ENCODE measurements around the gene LHX8.
"Not testable (repeated sequence)": the region's sequence is repeated elsewhere in the genome, so short reads cannot be mapped to it uniquely, and the experiment has no call there.

LHX8 gene

GRCh38 chr1:75170011-75170410, 35.8 kb downstream of the LHX8 start:
- Histone ChIP-seq H3K4me3 (ENCODE audit: insufficient read depth, low read depth, low read length, poor library complexity, severe bottlenecking) (no peak overlapping the region), H3K9me3 (ENCODE audit: control insufficient read depth, low read length) (no peaks in the 10 kb centered on the region), H3K27me3 (replicated peaks; ENCODE audit: control insufficient read depth, insufficient read depth, low read length, poor library complexity, severe bottlenecking) (no peaks in the 10 kb centered on the region), H3K36me3 (ENCODE audit: control insufficient read depth, insufficient read depth, low read length) (no peaks in the 10 kb centered on the region), H3K4me1 (ENCODE audit: control insufficient read depth, insufficient read depth, low read length, poor library complexity, severe bottlenecking) (no peaks in the 10 kb centered on the region), H3K27ac (ENCODE audit: insufficient read depth, low read length, poor library complexity, severe bottlenecking) (no peak overlapping the region)
- no peak for DNase-seq

- H3K4me3 ChIP-seq (ENCODE audit: insufficient read depth, low read depth, low read length, poor library complexity, severe bottlenecking), result no peak overlapping the region
- no peak for DNase-seq
- H3K4me1 ChIP-seq (ENCODE audit: control insufficient read depth, insufficient read depth, low read length, poor library complexity, severe bottlenecking), result no peaks in the 10 kb centered on the region
- no peaks in the 10 kb centered on the region for H3K27me3 ChIP-seq (replicated peaks; ENCODE audit: control insufficient read depth, insufficient read depth, low read length, poor library complexity, severe bottlenecking)
- no peaks in the 10 kb centered on the region for H3K9me3 ChIP-seq (ENCODE audit: control insufficient read depth, low read length)
- H3K27ac ChIP-seq (ENCODE audit: insufficient read depth, low read length, poor library complexity, severe bottlenecking), result no peak overlapping the region
- H3K36me3 ChIP-seq (ENCODE audit: control insufficient read depth, insufficient read depth, low read length), result no peaks in the 10 kb centered on the region
Measured at GRCh38 chr1:75170981-75171380, 36.8 kb downstream of the LHX8 start.

GRCh38 chr1:75171876-75172275, 37.7 kb downstream of the LHX8 start:
- Histone ChIP-seq H3K4me3 (ENCODE audit: insufficient read depth, low read depth, low read length, poor library complexity, severe bottlenecking) (no peak overlapping the region), H3K27me3 (replicated peaks; ENCODE audit: control insufficient read depth, insufficient read depth, low read length, poor library complexity, severe bottlenecking) (no peaks in the 10 kb centered on the region), H3K4me1 (ENCODE audit: control insufficient read depth, insufficient read depth, low read length, poor library complexity, severe bottlenecking) (no peaks in the 10 kb centered on the region), H3K9me3 (ENCODE audit: control insufficient read depth, low read length) (no peaks in the 10 kb centered on the region), H3K27ac (ENCODE audit: insufficient read depth, low read length, poor library complexity, severe bottlenecking) (no peak overlapping the region), H3K36me3 (ENCODE audit: control insufficient read depth, insufficient read depth, low read length) (no peaks in the 10 kb centered on the region)
- DNase-seq, result no peak

GRCh38 chr1:75172556-75172955, 38.4 kb downstream of the LHX8 start:
- DNase-seq, result no peak
- H3K36me3 ChIP-seq (ENCODE audit: control insufficient read depth, insufficient read depth, low read length), result no peaks in the 10 kb centered on the region
- H3K27me3 ChIP-seq (replicated peaks; ENCODE audit: control insufficient read depth, insufficient read depth, low read length, poor library complexity, severe bottlenecking), result no peaks in the 10 kb centered on the region

GRCh38 chr1:75174031-75174760, 40.0 kb downstream of the LHX8 start:
- Histone ChIP-seq H3K27ac (ENCODE audit: insufficient read depth, low read length, poor library complexity, severe bottlenecking) (no peak overlapping the region), H3K9me3 (ENCODE audit: control insufficient read depth, low read length) (no peaks in the 10 kb centered on the region), H3K27me3 (replicated peaks; ENCODE audit: control insufficient read depth, insufficient read depth, low read length, poor library complexity, severe bottlenecking) (no peaks in the 10 kb centered on the region), H3K4me3 (ENCODE audit: insufficient read depth, low read depth, low read length, poor library complexity, severe bottlenecking) (no peak overlapping the region), H3K4me1 (ENCODE audit: control insufficient read depth, insufficient read depth, low read length, poor library complexity, severe bottlenecking) (no peaks in the 10 kb centered on the region), H3K36me3 (ENCODE audit: control insufficient read depth, insufficient read depth, low read length) (no peaks in the 10 kb centered on the region)
- no peak for DNase-seq

More at GRCh38 chr1:75172556-75172955, 38.4 kb downstream of the LHX8 start:
- H3K9me3 ChIP-seq (ENCODE audit: control insufficient read depth, low read length), result no peaks in the 10 kb centered on the region
- H3K4me3 ChIP-seq (ENCODE audit: insufficient read depth, low read depth, low read length, poor library complexity, severe bottlenecking), result no peak overlapping the region
- no peak overlapping the region for H3K27ac ChIP-seq (ENCODE audit: insufficient read depth, low read length, poor library complexity, severe bottlenecking)
- H3K4me1 ChIP-seq (ENCODE audit: control insufficient read depth, insufficient read depth, low read length, poor library complexity, severe bottlenecking), result no peaks in the 10 kb centered on the region

- not testable (repeated sequence) for H3K9me3 ChIP-seq (ENCODE audit: control insufficient read depth, low read length); H3K27ac ChIP-seq (ENCODE audit: insufficient read depth, low read length, poor library complexity, severe bottlenecking); DNase-seq; H3K4me3 ChIP-seq (ENCODE audit: insufficient read depth, low read depth, low read length, poor library complexity, severe bottlenecking); H3K36me3 ChIP-seq (ENCODE audit: control insufficient read depth, insufficient read depth, low read length); H3K4me1 ChIP-seq (ENCODE audit: control insufficient read depth, insufficient read depth, low read length, poor library complexity, severe bottlenecking); H3K27me3 ChIP-seq (replicated peaks; ENCODE audit: control insufficient read depth, insufficient read depth, low read length, poor library complexity, severe bottlenecking)
Measured at GRCh38 chr1:75181214-75181955, 47.2 kb downstream of the LHX8 start.

GRCh38 chr1:75188892-75189291, 54.7 kb downstream of the LHX8 start:
- Histone ChIP-seq H3K27ac (ENCODE audit: insufficient read depth, low read length, poor library complexity, severe bottlenecking) (no peak overlapping the region), H3K4me1 (ENCODE audit: control insufficient read depth, insufficient read depth, low read length, poor library complexity, severe bottlenecking) (no peaks in the 10 kb centered on the region), H3K9me3 (ENCODE audit: control insufficient read depth, low read length) (no peaks in the 10 kb centered on the region), H3K27me3 (replicated peaks; ENCODE audit: control insufficient read depth, insufficient read depth, low read length, poor library complexity, severe bottlenecking) (no peaks in the 10 kb centered on the region), H3K4me3 (ENCODE audit: insufficient read depth, low read depth, low read length, poor library complexity, severe bottlenecking) (no peak overlapping the region), H3K36me3 (ENCODE audit: control insufficient read depth, insufficient read depth, low read length) (no peaks in the 10 kb centered on the region)
- no peak for DNase-seq

GRCh38 chr1:75198163-75198562, 64.0 kb downstream of the LHX8 start:
- Histone ChIP-seq H3K27ac (ENCODE audit: insufficient read depth, low read length, poor library complexity, severe bottlenecking) (no peak overlapping the region), H3K27me3 (replicated peaks; ENCODE audit: control insufficient read depth, insufficient read depth, low read length, poor library complexity, severe bottlenecking) (no peaks in the 10 kb centered on the region), H3K4me3 (ENCODE audit: insufficient read depth, low read depth, low read length, poor library complexity, severe bottlenecking) (no peak overlapping the region), H3K36me3 (ENCODE audit: control insufficient read depth, insufficient read depth, low read length) (no peaks in the 10 kb centered on the region), H3K9me3 (ENCODE audit: control insufficient read depth, low read length) (no peaks in the 10 kb centered on the region), H3K4me1 (ENCODE audit: control insufficient read depth, insufficient read depth, low read length, poor library complexity, severe bottlenecking) (no peaks in the 10 kb centered on the region)
- no peak for DNase-seq

GRCh38 chr1:75198761-75199160, 64.6 kb downstream of the LHX8 start:
- no peak overlapping the region for H3K27ac ChIP-seq (ENCODE audit: insufficient read depth, low read length, poor library complexity, severe bottlenecking)
- H3K9me3 ChIP-seq (ENCODE audit: control insufficient read depth, low read length), result no peaks in the 10 kb centered on the region
- H3K36me3 ChIP-seq (ENCODE audit: control insufficient read depth, insufficient read depth, low read length), result no peaks in the 10 kb centered on the region
- no peaks in the 10 kb centered on the region for H3K27me3 ChIP-seq (replicated peaks; ENCODE audit: control insufficient read depth, insufficient read depth, low read length, poor library complexity, severe bottlenecking)
- H3K4me3 ChIP-seq (ENCODE audit: insufficient read depth, low read depth, low read length, poor library complexity, severe bottlenecking), result no peak overlapping the region
- no peak for DNase-seq
- H3K4me1 ChIP-seq (ENCODE audit: control insufficient read depth, insufficient read depth, low read length, poor library complexity, severe bottlenecking), result no peaks in the 10 kb centered on the region

GRCh38 chr1:75202751-75203150, 68.6 kb downstream of the LHX8 start:
- Histone ChIP-seq H3K9me3 (ENCODE audit: control insufficient read depth, low read length) (no peaks in the 10 kb centered on the region), H3K4me3 (ENCODE audit: insufficient read depth, low read depth, low read length, poor library complexity, severe bottlenecking) (no peak overlapping the region), H3K27me3 (replicated peaks; ENCODE audit: control insufficient read depth, insufficient read depth, low read length, poor library complexity, severe bottlenecking) (no peaks in the 10 kb centered on the region), H3K4me1 (ENCODE audit: control insufficient read depth, insufficient read depth, low read length, poor library complexity, severe bottlenecking) (no peaks in the 10 kb centered on the region), H3K36me3 (ENCODE audit: control insufficient read depth, insufficient read depth, low read length) (no peaks in the 10 kb centered on the region), H3K27ac (ENCODE audit: insufficient read depth, low read length, poor library complexity, severe bottlenecking) (no peak overlapping the region)
- no peak for DNase-seq

All from effector memory CD4-positive, alpha-beta T cell (primary cell).